HG03060 (cell line): ENCODE results near the gene ZNF100.
"Not testable (repeated sequence)": the region's sequence is repeated elsewhere in the genome, so short reads cannot be mapped to it uniquely, and the experiment has no call there.

Source experiments
- ATAC-seq: cut with Tn5 transposase; IDR thresholded peaks from one replicate; pipeline ENCODE4 v1.9.1; 2021; ENCODE audit warnings: low read depth, moderate number of reproducible peaks; ENCODE audit not compliant: unreplicated experiment

ZNF100 gene

DNA sequence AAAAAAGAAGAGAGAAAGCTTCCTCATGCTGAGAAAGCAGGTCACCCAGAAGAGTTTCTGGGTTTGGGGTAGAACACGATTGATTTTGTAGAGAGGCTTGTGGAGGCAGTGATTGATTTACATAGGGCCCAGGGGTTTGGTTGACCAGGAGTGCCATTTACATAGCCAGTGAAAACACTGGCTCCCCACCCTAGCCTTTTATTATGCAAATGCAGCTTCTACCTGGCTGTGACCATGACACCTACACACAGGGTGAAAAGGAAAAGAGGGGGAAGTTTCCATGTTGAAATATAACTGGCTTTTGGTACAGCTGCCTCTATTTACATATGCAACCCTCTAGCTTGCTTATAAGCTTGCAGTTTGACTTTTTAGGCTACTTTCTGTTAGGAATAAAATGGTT is 62.0 kb downstream of the ZNF100 start:
- no peak for ATAC-seq

GRCh38 chr19:21704320-21704719 is 63.1 kb downstream of the ZNF100 start:
- ATAC-seq: no peak

DNA sequence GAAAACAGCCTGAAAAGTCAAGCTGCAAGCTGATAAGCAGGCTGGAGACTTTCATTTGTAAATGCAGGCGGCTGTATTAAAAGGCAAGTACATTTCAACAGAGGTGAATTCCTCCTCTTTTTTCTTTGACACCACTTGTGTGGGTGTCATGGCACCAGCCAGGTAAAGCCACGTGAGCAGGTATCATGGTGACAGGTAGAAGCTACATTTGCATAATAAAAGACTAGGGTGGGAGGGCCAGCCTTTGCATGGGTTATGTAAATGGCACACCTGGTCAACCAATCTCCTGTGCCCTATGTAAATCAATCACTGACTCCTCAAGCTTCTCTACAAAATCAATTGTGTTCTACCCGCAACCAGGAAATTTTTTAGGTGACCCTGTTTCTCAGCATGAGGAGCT is 68.2 kb downstream of the ZNF100 start:
- ATAC-seq: no peak

- no peak for ATAC-seq
These were observed 69.2 kb downstream of the ZNF100 start for GRCh38 chr19:21698215-21698614.

- no peak for ATAC-seq
These were observed 69.7 kb downstream of the ZNF100 start for GRCh38 chr19:21697698-21698097.

DNA sequence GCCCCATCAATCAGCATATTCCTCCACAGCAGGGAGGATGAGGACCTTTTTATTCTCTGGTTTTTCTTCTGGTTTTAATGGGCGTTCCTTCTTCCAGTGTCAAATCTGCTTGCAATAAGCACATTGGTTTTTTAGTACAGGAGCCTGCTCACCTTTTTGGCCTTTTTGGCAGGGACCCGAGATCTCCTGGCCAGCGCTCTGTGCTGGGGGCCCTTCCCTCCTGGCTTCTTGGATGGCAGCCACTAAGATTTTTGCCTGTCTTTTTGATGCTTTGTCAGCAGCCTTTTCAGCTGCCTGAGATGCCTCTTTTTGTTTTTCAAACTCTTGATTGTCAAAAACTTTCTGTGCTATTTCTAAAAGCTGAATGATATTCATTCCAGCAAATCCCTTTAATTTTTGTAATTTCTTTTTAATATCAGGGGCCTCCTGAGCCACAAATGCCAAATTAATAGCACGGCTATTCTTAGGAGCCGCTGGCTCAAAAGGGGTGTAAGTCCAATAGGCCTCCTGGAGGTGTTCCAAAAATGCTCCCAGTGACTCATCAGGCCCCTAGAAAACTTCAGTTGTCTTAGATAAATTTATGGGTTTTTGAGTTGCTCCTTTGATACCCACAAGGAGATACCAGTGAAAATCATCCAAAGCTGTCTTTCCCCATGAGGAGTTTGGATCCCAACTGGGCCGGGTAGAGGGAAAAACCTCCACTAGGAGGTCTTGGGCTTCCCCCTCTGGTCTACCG is 73.0 kb downstream of the ZNF100 start:
- ATAC-seq: no peak

GRCh38 chr19:21693399-21693798 is 74.0 kb downstream of the ZNF100 start:
- ATAC-seq: no peak

GRCh38 chr19:21691661-21692060 is 75.7 kb downstream of the ZNF100 start:
- ATAC-seq: no peak

GRCh38 chr19:21688464-21688863 is 78.9 kb downstream of the ZNF100 start:
- ATAC-seq: no peak

DNA sequence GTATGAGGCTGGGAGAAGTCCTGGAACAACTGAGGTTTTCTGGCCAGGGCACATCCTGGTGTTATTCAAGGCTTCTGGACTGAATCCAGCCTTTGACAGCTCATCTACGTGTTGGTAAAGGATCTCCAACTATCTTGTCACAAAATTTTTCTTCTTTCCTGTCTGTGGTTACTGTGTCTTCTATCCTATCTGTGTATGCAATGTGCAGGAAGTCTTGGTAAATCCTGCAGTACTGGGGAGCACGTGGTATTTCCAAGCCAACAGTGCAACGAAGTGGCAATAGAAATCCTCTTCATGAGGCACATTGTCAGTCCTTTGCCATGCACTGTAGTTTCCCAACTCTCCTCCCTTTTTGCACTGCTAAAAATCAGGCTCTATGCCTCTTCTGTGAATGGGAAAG is 86.7 kb downstream of the ZNF100 start:
- no peak for ATAC-seq

GRCh38 chr19:21680026-21680425 is 87.4 kb downstream of the ZNF100 start:
- no peak for ATAC-seq

- ATAC-seq: no peak
These were observed 89.5 kb downstream of the ZNF100 start for GRCh38 chr19:21677696-21678418.

DNA sequence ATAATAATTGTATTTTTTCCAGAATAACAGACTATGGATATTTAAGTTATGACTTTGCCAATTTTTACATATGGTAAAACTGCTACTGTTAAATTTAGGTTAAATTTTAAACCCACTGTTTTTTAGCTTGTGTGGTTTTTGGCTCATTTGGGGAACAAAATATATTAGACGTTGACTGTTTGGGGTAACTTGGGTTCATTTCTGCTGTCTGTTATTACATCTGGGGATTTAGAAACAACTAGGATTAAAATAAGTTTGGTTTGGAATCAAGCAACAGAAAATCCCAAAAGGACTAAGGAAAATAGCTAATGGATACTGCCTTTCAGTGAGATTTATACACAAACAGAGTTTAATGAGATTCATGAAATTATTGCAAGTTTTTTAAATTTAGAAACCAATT is 92.9 kb downstream of the ZNF100 start:
- no peak for ATAC-seq

DNA sequence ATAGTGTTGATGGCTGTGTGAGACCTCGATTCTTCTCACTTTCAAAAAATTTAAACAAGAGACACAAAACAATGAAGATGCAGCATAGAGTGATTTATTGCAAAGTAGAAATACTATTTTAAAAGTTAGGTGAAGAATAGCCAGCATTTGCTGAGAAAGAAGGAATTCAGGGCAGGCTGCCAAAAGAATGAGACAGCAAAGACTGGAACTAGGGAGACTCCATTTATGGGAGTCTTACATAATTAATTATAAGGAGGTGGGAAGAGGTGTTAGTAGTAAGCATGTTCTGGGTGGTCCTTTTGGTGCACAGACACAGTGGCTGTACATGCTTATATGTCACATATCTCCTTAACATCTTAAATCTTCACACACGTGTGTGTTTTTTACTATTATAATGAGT is 93.9 kb downstream of the ZNF100 start:
- ATAC-seq: not testable (repeated sequence)
